H1 (cell line): ENCODE measurements around the gene ERICH3. TPM values are rescaled to one million over a fixed set of nuclear protein-coding genes. Genes with fewer than 3 reads are reported as not detected.

Experiments
- CTCF ChIA-PET: fragments of 300-600 bp; sonication (Branson Sonifier 250); formaldehyde crosslinking; loops from one replicate; lab custom pipeline; 2021; ENCODE audit not compliant: partially characterized antibody; lab: Charles Lee
- POLR2A ChIA-PET: fragments of 300-600 bp; sonication (Branson Sonifier 250); formaldehyde crosslinking; loops from one replicate; lab custom pipeline; 2021; ENCODE audit warnings: inconsistent platforms; ENCODE audit not compliant: partially characterized antibody; lab: Charles Lee
- DNase-seq, 2 experiments: peaks; one replicate each; pipeline versions ENCODE4 v3.0.0 to v3.0.0-alpha.2; 2010 to 2022; ENCODE audit warnings: low spot score in 2 of 2, low read depth in 1 of 2, mixed read lengths in 1 of 2
- FAIRE-seq: peaks from 2 replicates; lab custom pipeline; 2011; peaks lifted over from hg19 to GRCh38; lab: Jason Lieb, UNC
- H2AFZ ChIP-seq: 2 replicates; pipeline ENCODE4 v1.8.1; 2012; ENCODE audit warnings: low read length, inconsistent platforms
- H2AK5ac ChIP-seq: 2 replicates; pipeline ENCODE4 v1.6.1; 2013; ENCODE audit warnings: low read depth, low read length
- H2BK120ac ChIP-seq: replicated peaks from 2 replicates; pipeline ENCODE3; 2013; ENCODE audit warnings: low read depth, low read length, inconsistent platforms
- H2BK12ac ChIP-seq: 2 replicates; pipeline ENCODE4 v1.6.1; 2013; ENCODE audit warnings: low read depth, low read length
- H2BK15ac ChIP-seq: 2 replicates; pipeline ENCODE4 v1.6.1; 2013; ENCODE audit warnings: low read length
- H2BK20ac ChIP-seq: 2 replicates; pipeline ENCODE4 v1.6.1; 2013; ENCODE audit warnings: low read length
- H2BK5ac ChIP-seq: 2 replicates; pipeline ENCODE4 v1.6.1; 2013; ENCODE audit warnings: low read depth, low read length
- H3K14ac ChIP-seq: 2 replicates; pipeline ENCODE4 v1.6.1; 2013; ENCODE audit warnings: inconsistent platforms; ENCODE audit not compliant: insufficient read length
- H3K18ac ChIP-seq: 2 replicates; pipeline ENCODE4 v1.6.1; 2013; ENCODE audit warnings: low read length; ENCODE audit errors: extremely low read depth
- H3K23ac ChIP-seq: 2 replicates; pipeline ENCODE4 v1.6.1; 2013; ENCODE audit warnings: inconsistent platforms; ENCODE audit not compliant: insufficient read length
- H3K23me2 ChIP-seq: 2 replicates; pipeline ENCODE4 v1.6.1; 2013; ENCODE audit warnings: low read depth, low read length
- H3K27ac ChIP-seq: 2 replicates; pipeline ENCODE4 v1.6.1; 2011; ENCODE audit warnings: low read depth, low read length, inconsistent platforms
- H3K27me3 ChIP-seq, 4 experiments: replicated peaks in 1 of 4; 1 replicate in 1 of 4; 2 replicates in 3 of 4; pipeline versions ENCODE4 v1.6.1 to v1.8.1; 2011 to 2013; ENCODE audit warnings: low read length in 3 of 4, mild to moderate bottlenecking in 3 of 4, inconsistent platforms in 2 of 4, mixed read lengths in 2 of 4, moderate library complexity in 1 of 4; ENCODE audit not compliant: control insufficient read depth in 3 of 4, insufficient read depth in 3 of 4; ENCODE audit errors: extremely low read depth in 1 of 4
- H3K36me3 ChIP-seq, 4 experiments: 2 replicates each; pipeline versions ENCODE4 v1.6.1 to v1.8.1; 2011 to 2013; ENCODE audit warnings: mild to moderate bottlenecking in 4 of 4, low read length in 3 of 4, moderate library complexity in 2 of 4, control low read depth in 1 of 4, inconsistent platforms in 1 of 4; ENCODE audit not compliant: insufficient read depth in 4 of 4, control insufficient read depth in 2 of 4
- H3K4ac ChIP-seq: replicated peaks from 2 replicates; pipeline ENCODE3; 2013; ENCODE audit warnings: low read length, low read depth, mixed read lengths, inconsistent platforms; ENCODE audit not compliant: insufficient read length
- H3K4me1 ChIP-seq, 4 experiments: replicated peaks in 1 of 4; 1 replicate in 1 of 4; 2 replicates in 3 of 4; pipeline versions ENCODE4 v1.6.1 to v1.8.1; 2011 to 2013; ENCODE audit warnings: low read length in 3 of 4, inconsistent platforms in 2 of 4, mixed read lengths in 1 of 4; ENCODE audit not compliant: insufficient read depth in 4 of 4, control insufficient read depth in 3 of 4
- H3K4me2 ChIP-seq, 2 experiments: 2 replicates each; pipeline versions ENCODE4 v1.6.1 to v1.8.1; 2011 to 2013; ENCODE audit warnings: low read depth in 2 of 2, low read length in 2 of 2, control low read depth in 1 of 2, inconsistent platforms in 1 of 2, mild to moderate bottlenecking in 1 of 2; ENCODE audit not compliant: insufficient read depth in 1 of 2
- H3K4me3 ChIP-seq, 4 experiments: fragments of 200-600, 300-600 bp in 1 of 4; sonication (generic), shearing (Covaris generic), sonication (Bioruptor Twin) in 1 of 4; 2 replicates each; pipeline versions ENCODE4 v1.5.1 to v1.8.1; 2011 to 2016; ENCODE audit warnings: low read length in 4 of 4, low read depth in 3 of 4, control low read depth in 2 of 4, inconsistent platforms in 2 of 4, mild to moderate bottlenecking in 2 of 4, mixed read lengths in 1 of 4, moderate library complexity in 1 of 4; ENCODE audit not compliant: insufficient read depth in 2 of 4; ENCODE audit errors: extremely low read depth in 1 of 4
- H3K56ac ChIP-seq: replicated peaks from 2 replicates; pipeline ENCODE3; 2013; ENCODE audit warnings: low read depth, mild to moderate bottlenecking, mixed read lengths, low read length, inconsistent platforms; ENCODE audit not compliant: insufficient read length
- H3K79me1 ChIP-seq: 2 replicates; pipeline ENCODE4 v1.6.1; 2013; ENCODE audit warnings: low read depth, low read length, control low read depth
- H3K79me2 ChIP-seq, 2 experiments: 2 replicates each; pipeline versions ENCODE4 v1.6.1 to v1.8.1; 2012 to 2013; ENCODE audit warnings: low read length in 2 of 2, mild to moderate bottlenecking in 2 of 2, inconsistent platforms in 1 of 2; ENCODE audit not compliant: insufficient read depth in 2 of 2, control insufficient read depth in 1 of 2
- H3K9ac ChIP-seq, 4 experiments: replicated peaks in 1 of 4; 1 replicate in 1 of 4; 2 replicates in 3 of 4; pipeline versions ENCODE4 v1.6.1 to v1.8.1; 2011 to 2013; ENCODE audit warnings: low read depth in 3 of 4, low read length in 3 of 4, control low read depth in 2 of 4, mild to moderate bottlenecking in 2 of 4, moderate library complexity in 2 of 4, inconsistent platforms in 1 of 4; ENCODE audit errors: extremely low read depth in 1 of 4
- H3K9me3 ChIP-seq, 2 experiments: 2 replicates each; pipeline versions ENCODE4 v1.6.1 to v1.8.1; 2012 to 2013; ENCODE audit warnings: mild to moderate bottlenecking in 2 of 2, moderate library complexity in 2 of 2, control low read depth in 1 of 2, inconsistent platforms in 1 of 2, low read depth in 1 of 2, low read length in 1 of 2, mixed read lengths in 1 of 2; ENCODE audit not compliant: insufficient read depth in 2 of 2
- H4K20me1 ChIP-seq, 2 experiments: replicated peaks in 1 of 2; 2 replicates each; pipeline versions ENCODE3 to v1.8.1; 2011 to 2013; ENCODE audit warnings: inconsistent platforms in 2 of 2, low read length in 2 of 2, mild to moderate bottlenecking in 1 of 2; ENCODE audit not compliant: insufficient read depth in 2 of 2, control insufficient read depth in 1 of 2
- H4K5ac ChIP-seq: 2 replicates; pipeline ENCODE4 v1.6.1; 2013; ENCODE audit warnings: low read length, low read depth, mixed read lengths, inconsistent platforms; ENCODE audit not compliant: insufficient read length
- H4K8ac ChIP-seq: 2 replicates; pipeline ENCODE4 v1.8.0; 2013; ENCODE audit warnings: mild to moderate bottlenecking, moderate library complexity, low read length, inconsistent platforms; ENCODE audit not compliant: insufficient read depth; ENCODE audit errors: extremely low read depth
- H4K91ac ChIP-seq: replicated peaks from 2 replicates; pipeline ENCODE3; 2013; ENCODE audit warnings: low read length, mixed read lengths, inconsistent platforms; ENCODE audit not compliant: insufficient read length
- ATF3 ChIP-seq: IDR thresholded peaks from 2 replicates; pipeline ENCODE4 v1.6.1; 2011; ENCODE audit warnings: low read depth, mild to moderate bottlenecking, low read length; ENCODE audit not compliant: insufficient read depth
- TEAD4 ChIP-seq: IDR thresholded peaks from 2 replicates; pipeline ENCODE4 v1.6.1; 2012; ENCODE audit warnings: low read depth, low read length, inconsistent platforms, mixed read lengths
- WGBS, 2 experiments: shearing (Covaris generic) in 1 of 2; methylation state at CpG; one replicate each; pipeline versions ENCODE4 v1.1.6 to v1.1.7; 2013 to 2015; ENCODE audit warnings: low lambda C conversion rate in 2 of 2, mixed read lengths in 2 of 2, inconsistent platforms in 1 of 2, low coverage in 1 of 2, missing lambda C conversion rate in 1 of 2; ENCODE audit not compliant: insufficient replicate concordance in 2 of 2, insufficient coverage in 1 of 2, insufficient read length in 1 of 2; ENCODE audit errors: extremely low coverage in 1 of 2, missing lambda C conversion rate in 1 of 2; 5-methylcytosine and 5-hydroxymethylcytosine counted together
- polyA plus RNA-seq, 7 experiments: library from polyadenylated mRNA; depleted of rRNA in 3 of 7; stranded (reverse) in 5 of 7; unstranded in 2 of 7; fragments of >200 nt in 5 of 7; fragments of 200-250 nt in 2 of 7; gene quantifications; 1 replicate in 5 of 7; 2 replicates in 1 of 7; 4 replicates in 1 of 7; pipeline versions ENCODE4 v1.2.1 to v1.2.3, GENCODE V29; 2011 to 2013; ENCODE audit warnings: missing spikeins in 2 of 7, mixed read lengths in 2 of 7
- total RNA-seq: library from RNA; stranded (reverse); fragmentation: NEBNext Ultra II Directional; extraction: Animal tissue kit (Norgen Biotek cat#: 25700); gene quantifications from 2 replicates; pipeline ENCODE4 v1.2.1, GENCODE V29; 2021

The ERICH3 gene
- total and polyA plus RNA-seq, 2 of the 8 experiments (the other 6 are each of a cell fraction or from before 2014, with no cell fraction given): 0.02 TPM; not detected in 1

GRCh38 chr1:74545821-74546220, 127.8 kb downstream of the ERICH3 start:
- H3K4me1 ChIP-seq: no peaks in the 10 kb centered on the region
- no peak overlapping the region for H2AK5ac ChIP-seq
- H4K8ac ChIP-seq: no peak overlapping the region
- H3K79me1 ChIP-seq: no peaks in the 10 kb centered on the region
- H2BK12ac ChIP-seq: no peak overlapping the region
- H3K9me3 ChIP-seq: no peaks in the 10 kb centered on the region
- no peak overlapping the region for H3K14ac ChIP-seq
- 95% methylated on average over 2 of the region's 2 CpGs; no CpG with 5 or more reads in 1 of the 2 experiments for WGBS, 2 experiments
- no peak overlapping the region for H3K4me3 ChIP-seq
- H2BK15ac ChIP-seq: no peak overlapping the region
- no peak overlapping the region for H3K23ac ChIP-seq
- H4K91ac ChIP-seq: no peak overlapping the region
- H3K56ac ChIP-seq: no peak overlapping the region
- H3K9ac ChIP-seq: no peak overlapping the region
- no peaks in the 10 kb centered on the region for H3K23me2 ChIP-seq
- POLR2A ChIA-PET: interaction anchor here (1.3 kb wide), 1 partner anchor 21 kb away, joined by 5 read pairs; no protein-coding TSS in a partner anchor
- no peaks in the 10 kb centered on the region for H4K20me1 ChIP-seq
- no peak overlapping the region for H4K5ac ChIP-seq
- DNase-seq: no peak
- no peak overlapping the region for H2BK20ac ChIP-seq
- no peaks in the 10 kb centered on the region for H3K36me3 ChIP-seq
- H3K27ac ChIP-seq: no peak overlapping the region
- CTCF ChIA-PET: interaction anchor here (1.4 to 1.7 kb wide), 3 partner anchors 10 to 144 kb away, joined by 4 to 5 read pairs (median 5); no protein-coding TSS in a partner anchor
- no peak for FAIRE-seq
- TF ChIP-seq TEAD4 (no peak), ATF3 (no peak)
- H3K18ac ChIP-seq: no peak overlapping the region
- no peak overlapping the region for H2BK5ac ChIP-seq
- H2AFZ ChIP-seq: no peak overlapping the region
- no peak overlapping the region for H3K4ac ChIP-seq
- no peak overlapping the region for H2BK120ac ChIP-seq
- H3K4me2 ChIP-seq: no peak overlapping the region
- no peaks in the 10 kb centered on the region for H3K79me2 ChIP-seq
- H3K27me3 ChIP-seq: no peaks in the 10 kb centered on the region
